Panc1 (cell line): ENCODE data around the gene TMEM202. TPM values are rescaled to one million over a fixed set of nuclear protein-coding genes. Genes with fewer than 3 reads are reported as not detected.

Experiments used
- ATAC-seq: fragments of 200-7000 bp; cut with Tn5 transposase; 2 replicates; pipeline ENCODE4 v1.9.1; 2020; ENCODE audit warnings: mild to moderate bottlenecking, moderate library complexity
- BruUV-seq: library from RNA; stranded (reverse); fragments of 400-500 nt; replicated peaks from 2 replicates; lab custom pipeline; 2021; lab: Mats Ljungman, UMichigan
- CTCF ChIA-PET: fragments of 300-600 bp; sonication (Branson Sonifier 250); formaldehyde crosslinking; loops from one replicate; lab custom pipeline; 2022; ENCODE audit warnings: antibody characterized with exemption; lab: Charles Lee
- POLR2A ChIA-PET: fragments of 300-600 bp; sonication (Branson Sonifier 250); formaldehyde crosslinking; loops from one replicate; lab custom pipeline; 2022; ENCODE audit warnings: antibody characterized with exemption; lab: Charles Lee
- DNase-seq: peaks from one replicate; pipeline ENCODE4 v3.0.0-alpha.2; 2010; ENCODE audit warnings: low read depth, low spot score
- H3K27ac ChIP-seq: 2 replicates; pipeline ENCODE4 v1.5.1; 2011; ENCODE audit warnings: mild to moderate bottlenecking, low read length, inconsistent platforms
- H3K27me3 ChIP-seq: fragments of 200-500 bp; sonication (Bioruptor generic); 2 replicates; pipeline ENCODE4 v1.6.0; 2014; ENCODE audit warnings: low read length, inconsistent platforms; ENCODE audit not compliant: control insufficient read depth, insufficient read depth
- H3K36me3 ChIP-seq: fragments of 200-500 bp; sonication (Bioruptor generic); 2 replicates; pipeline ENCODE4 v1.5.1; 2014; ENCODE audit warnings: inconsistent platforms, mild to moderate bottlenecking, low read length, moderate library complexity; ENCODE audit not compliant: control insufficient read depth, insufficient read depth
- H3K4me1 ChIP-seq: 2 replicates; pipeline ENCODE4 v1.5.1; 2011; ENCODE audit warnings: inconsistent platforms, mild to moderate bottlenecking, low read length, moderate library complexity; ENCODE audit not compliant: control insufficient read depth, insufficient read depth
- H3K4me3 ChIP-seq, 2 experiments: 2 replicates each; pipeline ENCODE4 v1.5.1; 2011 to 2012; ENCODE audit warnings: low read depth in 2 of 2, low read length in 2 of 2, mild to moderate bottlenecking in 2 of 2, inconsistent platforms in 1 of 2, moderate library complexity in 1 of 2
- H3K9me3 ChIP-seq: fragments of 200-500 bp; sonication (Bioruptor generic); 2 replicates; pipeline ENCODE4 v1.5.1; 2014; ENCODE audit warnings: low read depth, mild to moderate bottlenecking, inconsistent platforms, low read length, moderate library complexity; ENCODE audit not compliant: control insufficient read depth, insufficient read depth
- CTCF ChIP-seq: fragments of 450-650 bp; IDR thresholded peaks from 2 replicates; pipeline ENCODE4 v1.5.1; 2017; ENCODE audit warnings: mild to moderate bottlenecking
- POLR2AphosphoS5 ChIP-seq: IDR thresholded peaks from 2 replicates; pipeline ENCODE4 v1.6.1; 2012; ENCODE audit warnings: mild to moderate bottlenecking, low read depth, low read length, moderate library complexity
- REST ChIP-seq, 2 experiments: IDR thresholded peaks; 2 replicates each; pipeline ENCODE4 v1.6.1; 2011 to 2012; ENCODE audit warnings: low read depth in 2 of 2, control low read depth in 1 of 2, low read length in 1 of 2, mild to moderate bottlenecking in 1 of 2, moderate library complexity in 1 of 2; ENCODE audit not compliant: insufficient read depth in 1 of 2
- SIN3A ChIP-seq: IDR thresholded peaks from 2 replicates; pipeline ENCODE4 v1.6.1; 2012; ENCODE audit warnings: low read depth, mild to moderate bottlenecking, low read length, moderate library complexity, borderline replicate concordance; ENCODE audit not compliant: insufficient read depth
- TCF7L2 ChIP-seq: IDR thresholded peaks from 2 replicates; pipeline ENCODE4 v1.6.1; 2011; ENCODE audit warnings: mild to moderate bottlenecking, low read depth, low read length, inconsistent platforms
- in situ Hi-C: cut with HindIII; loops from 2 replicates; pipeline ENCODE4 v1.10.0; 2016; ENCODE audit warnings: low sequenced_read_pairs, low pct_unique_long_range_greater_than_20kb
- intact Hi-C: fragments of 100-400 bp; cut with micrococcal nuclease; formaldehyde crosslinking; loops from one replicate; pipeline ENCODE4 v1.10.0; 2022; ENCODE audit not compliant: unreplicated experiment
- total RNA-seq: library from RNA; stranded (reverse); gene quantifications from one replicate; pipeline ENCODE4 v1.2.1, GENCODE V29; 2021; ENCODE audit not compliant: unreplicated experiment

Gene TMEM202
- total RNA-seq, 1 experiment from 2014 or later = not detected

- ChIA-PET POLR2A (no interaction called here), CTCF (interaction anchor here (0.6 kb wide), 1 partner anchor 167 kb away, joined by 3 read pairs; no protein-coding TSS in a partner anchor)
- Histone ChIP-seq H3K9me3 (no peaks in the 10 kb centered on the region), H3K4me1 (no peaks in the 10 kb centered on the region), H3K27me3 (no peaks in the 10 kb centered on the region), H3K4me3 (no peak overlapping the region), H3K27ac (no peak overlapping the region), H3K36me3 (no peaks in the 10 kb centered on the region)
- no TSS peak for BruUV-seq
- in situ Hi-C loops = no loop called here
- no peak for ATAC-seq
- no peak for TF ChIP-seq POLR2AphosphoS5
- TF ChIP-seq TCF7L2 = no peak
- no peak for TF ChIP-seq CTCF
- no peak for TF ChIP-seq SIN3A
- TF ChIP-seq REST (IDR thresholded peaks at IDR 0.05; ENCODE audit: insufficient read depth in 1 of 2, low read depth in 2 of 2, low read length in 1 of 2) = no peak
- intact Hi-C loops = no loop called here
- no peak for DNase-seq
Measured at GRCh38 chr15:72365844-72366243, 32.3 kb upstream of the TMEM202 start.

GRCh38 chr15:72368325-72368724 lies 29.8 kb upstream of the TMEM202 start:
- intact Hi-C loops = no loop called here
- in situ Hi-C loops = no loop called here
- H3K27me3 ChIP-seq = no peaks in the 10 kb centered on the region
- no peaks in the 10 kb centered on the region for H3K36me3 ChIP-seq
- H3K27ac ChIP-seq = no peak overlapping the region
- CTCF ChIA-PET = no interaction called here
- DNase-seq (no peak), ATAC-seq (no peak)
- no peaks in the 10 kb centered on the region for H3K9me3 ChIP-seq
- no TSS peak for BruUV-seq
- no peaks in the 10 kb centered on the region for H3K4me1 ChIP-seq
- POLR2A ChIA-PET = no interaction called here
- H3K4me3 ChIP-seq = no peak overlapping the region
- TF ChIP-seq TCF7L2 (no peak), REST (IDR thresholded peaks at IDR 0.05; ENCODE audit: insufficient read depth in 1 of 2, low read depth in 2 of 2, low read length in 1 of 2) (no peak), CTCF (no peak), SIN3A (no peak), POLR2AphosphoS5 (no peak)
